K562 (cell line): ENCODE results near the gene TECPR1. TPM values are rescaled to one million over a fixed set of nuclear protein-coding genes. Genes with fewer than 3 reads are reported as not detected.

ENCODE experiments used
- ATAC-seq: fragments of 200-7000 bp; cut with Tn5 transposase; 3 replicates; pipeline ENCODE4 v1.9.1; 2020; ENCODE audit warnings: moderate library complexity
- BruUV-seq: library from RNA; stranded (reverse); fragments of 400-500 nt; replicated peaks from 2 replicates; lab custom pipeline; 2021; lab: Mats Ljungman, UMichigan
- CTCF ChIA-PET: fragments of 300-600 bp; formaldehyde crosslinking; extraction: SDS; loops from one replicate; lab custom pipeline; 2021; ENCODE audit warnings: low intra/inter-chr PET ratio; lab: Yijun Ruan, JAX
- POLR2A ChIA-PET: fragments of 300-600, 350-650 bp; sonication (Branson Sonifier 250); formaldehyde crosslinking; extraction: SDS; loops from one replicate; lab custom pipeline; 2021; ENCODE audit warnings: antibody characterized with exemption, inconsistent platforms; lab: Yijun Ruan, JAX
- DNase-seq, 4 experiments: peaks; one replicate each; pipeline versions ENCODE4 v3.0.0 to v3.0.0-alpha.2; 2011 to 2018; ENCODE audit warnings: low spot score in 3 of 4, mixed read lengths in 3 of 4; ENCODE audit errors: extremely low read depth in 1 of 4
- FAIRE-seq: peaks from 2 replicates; lab custom pipeline; 2011; peaks lifted over from hg19 to GRCh38; lab: Jason Lieb, UNC
- H2AFZ ChIP-seq: 2 replicates; pipeline ENCODE4 v1.6.0; 2011; ENCODE audit warnings: low read depth, low read length, control low read depth, inconsistent platforms
- H3K27ac ChIP-seq: fragments of 200-600 bp; 3 replicates; pipeline ENCODE4 v1.8.0; 2011; ENCODE audit warnings: low read depth, mild to moderate bottlenecking, control low read depth, inconsistent platforms, low read length, moderate library complexity, mixed read lengths; ENCODE audit errors: extremely low read depth
- H3K27me3 ChIP-seq, 2 experiments: fragments of 300-600 bp in 1 of 2; 2 replicates in 1 of 2; 3 replicates in 1 of 2; pipeline versions ENCODE4 v1.6.0 to v1.8.0; 2011; ENCODE audit warnings: inconsistent platforms in 2 of 2, low read length in 2 of 2, mild to moderate bottlenecking in 1 of 2, mixed read lengths in 1 of 2, moderate library complexity in 1 of 2; ENCODE audit not compliant: control insufficient read depth in 2 of 2, insufficient read depth in 2 of 2
- H3K36me3 ChIP-seq: fragments of 300-600 bp; 3 replicates; pipeline ENCODE4 v1.8.0; 2011; ENCODE audit warnings: mild to moderate bottlenecking, low read length, inconsistent platforms; ENCODE audit not compliant: control insufficient read depth, insufficient read depth
- H3K4me1 ChIP-seq, 2 experiments: fragments of 200-600 bp in 1 of 2; replicated peaks in 1 of 2; 2 replicates in 1 of 2; 3 replicates in 1 of 2; pipeline versions ENCODE4 v1.5.1 to v1.8.0; 2011; ENCODE audit warnings: inconsistent platforms in 2 of 2, low read length in 2 of 2, mild to moderate bottlenecking in 1 of 2, mixed read lengths in 1 of 2, moderate library complexity in 1 of 2; ENCODE audit not compliant: control insufficient read depth in 2 of 2, insufficient read depth in 2 of 2
- H3K4me2 ChIP-seq: 2 replicates; pipeline ENCODE4 v1.6.1; 2011; ENCODE audit warnings: low read length, control low read depth, inconsistent platforms, mixed read lengths; ENCODE audit not compliant: insufficient read depth
- H3K4me3 ChIP-seq: fragments of 200-600 bp; sonication (generic), shearing (Covaris generic); 2 replicates; pipeline ENCODE4 v1.5.1; 2016; ENCODE audit warnings: control low read depth, inconsistent platforms
- H3K79me2 ChIP-seq: fragments of 200-600 bp; 3 replicates; pipeline ENCODE4 v1.8.0; 2011; ENCODE audit warnings: low read length, inconsistent platforms; ENCODE audit not compliant: control insufficient read depth, insufficient read depth
- H3K9ac ChIP-seq, 2 experiments: 2 replicates each; pipeline versions ENCODE4 v1.6.0 to v1.6.1; 2011; ENCODE audit warnings: low read depth in 2 of 2, low read length in 2 of 2, control low read depth in 1 of 2, inconsistent platforms in 1 of 2, mild to moderate bottlenecking in 1 of 2, mixed read lengths in 1 of 2; ENCODE audit not compliant: insufficient read depth in 1 of 2
- H3K9me1 ChIP-seq: one replicate; pipeline ENCODE4 v1.6.0; 2011; ENCODE audit warnings: inconsistent platforms, mild to moderate bottlenecking, low read length, moderate library complexity; ENCODE audit not compliant: control insufficient read depth, insufficient read depth
- H3K9me3 ChIP-seq: replicated peaks from 2 replicates; pipeline ENCODE4 v1.5.1; 2011; ENCODE audit warnings: low read depth, low read length, inconsistent platforms; ENCODE audit not compliant: control insufficient read depth, insufficient read depth
- H4K20me1 ChIP-seq: replicated peaks from 2 replicates; pipeline ENCODE4 v1.6.1; 2011; ENCODE audit warnings: low read length, inconsistent platforms, mixed read lengths; ENCODE audit not compliant: control insufficient read depth, insufficient read depth
- HDAC6 ChIP-seq: IDR thresholded peaks from 2 replicates; pipeline ENCODE4 v1.6.1; 2012; ENCODE audit warnings: low read depth, mild to moderate bottlenecking, control low read depth, inconsistent platforms, low read length, moderate library complexity
- NR0B1 ChIP-seq: fragments of 450-650 bp; IDR thresholded peaks from one replicate; pipeline ENCODE4 v1.6.1; 2018; ENCODE audit warnings: mild to moderate bottlenecking, moderate library complexity; ENCODE audit not compliant: partially characterized antibody
- PREB ChIP-seq: sonication (generic); formaldehyde crosslinking; IDR thresholded peaks from 2 replicates; pipeline ENCODE4 v1.8.1; 2023; ENCODE audit warnings: mild to moderate bottlenecking, missing genetic modification reagents
- PTRF ChIP-seq: fragments of 450-650 bp; IDR thresholded peaks from 2 replicates; pipeline ENCODE4 v1.6.1; 2016; ENCODE audit warnings: mild to moderate bottlenecking, missing genetic modification characterization, missing compliant biosample characterization
- RCOR1 ChIP-seq, 2 experiments: IDR thresholded peaks; 2 replicates each; pipeline ENCODE4 v1.6.1; 2012; ENCODE audit warnings: low read depth in 2 of 2, low read length in 2 of 2, borderline replicate concordance in 1 of 2, improper control_type of control experiment in 1 of 2
- SIX5 ChIP-seq, 2 experiments: IDR thresholded peaks; 2 replicates each; pipeline ENCODE4 v1.6.1; 2011; ENCODE audit warnings: low read length in 2 of 2, borderline replicate concordance in 1 of 2, low read depth in 1 of 2, mild to moderate bottlenecking in 1 of 2, moderate library complexity in 1 of 2; ENCODE audit not compliant: insufficient read depth in 1 of 2
- SMARCA4 ChIP-seq: fragments of 450-650 bp; IDR thresholded peaks from 2 replicates; pipeline ENCODE4 v1.6.1; 2016
- SMC3 ChIP-seq: conservative IDR thresholded peaks from 2 replicates; pipeline ENCODE4 v1.6.1; 2011; ENCODE audit warnings: low read depth, low read length, improper control_type of control experiment; ENCODE audit not compliant: insufficient read depth
- ZNF445 ChIP-seq: fragments of 250-450 bp; sonication (Bioruptor Pico); IDR thresholded peaks from 2 replicates; pipeline ENCODE4 v1.4.0; 2020; ENCODE audit warnings: low read depth, mild to moderate bottlenecking, moderate library complexity
- ZNF639 ChIP-seq, 2 experiments: fragments of 200-800 bp in 1 of 2; sonication (Bioruptor generic) in 1 of 2; sonication (generic) in 1 of 2; formaldehyde crosslinking in 1 of 2; IDR thresholded peaks in 1 of 2; conservative IDR thresholded peaks in 1 of 2; 2 replicates each; pipeline versions ENCODE4 v1.5.0 to v1.6.1; 2016 to 2020; ENCODE audit warnings: missing compliant biosample characterization in 1 of 2, missing genetic modification characterization in 1 of 2, missing genetic modification reagents in 1 of 2
- ZNF79 ChIP-seq: fragments of 250-450 bp; sonication (Bioruptor Pico); IDR thresholded peaks from 2 replicates; pipeline ENCODE4 v1.4.0; 2020; ENCODE audit warnings: low read depth, mild to moderate bottlenecking, moderate library complexity
- WGBS: fragments of 100-300 bp; shearing (Covaris generic); methylation state at CpG from one replicate; pipeline ENCODE4 v1.1.6; 2016; ENCODE audit warnings: low coverage, mixed read lengths; ENCODE audit not compliant: insufficient coverage; ENCODE audit errors: missing lambda C conversion rate; 5-methylcytosine and 5-hydroxymethylcytosine counted together
- in situ Hi-C: fragments of 300-500 bp; cut with MboI; formaldehyde crosslinking; loops from 4 replicates; pipeline ENCODE4 v1.15.0; 2018; ENCODE audit warnings: inconsistent platforms, mixed read lengths
- intact Hi-C: fragments of 100-400 bp; cut with micrococcal nuclease; formaldehyde crosslinking; loops from 2 replicates; pipeline ENCODE4 v1.14.2; 2022
- polyA plus RNA-seq, 8 experiments: library from polyadenylated mRNA; depleted of rRNA in 4 of 8; stranded (reverse) in 5 of 8; unstranded in 3 of 8; fragments of >200 nt; fragmentation: Nextera tagmentation in 2 of 8; fragmentation: Illumina TruSeq in 1 of 8; extraction: Ambion mirVana in 2 of 8; extraction: Trizol in 1 of 8; gene quantifications; 2 replicates each; pipeline versions ENCODE4 v1.2.1 to v1.2.3, GENCODE V29; 2011 to 2014; ENCODE audit warnings: inconsistent platforms in 1 of 8, missing spikeins in 1 of 8
- total RNA-seq, 7 experiments: library from RNA; depleted of rRNA in 6 of 7; stranded (reverse); fragments of >200 nt in 6 of 7; fragmentation: Illumina TruSeq in 2 of 7; extraction: Trizol in 2 of 7; gene quantifications; 2 replicates each; pipeline versions ENCODE4 v1.2.1 to v1.2.3, GENCODE V29; 2011 to 2021; ENCODE audit warnings: low replicate concordance in 1 of 7

TECPR1 gene
- total and polyA plus RNA-seq, 9 of the 15 experiments (the other 6 are each of a cell fraction or from before 2014, with no cell fraction given), result 0.17 to 15.0 (median 2.2) TPM

- no peak for TF ChIP-seq PTRF (tag)
These were observed 816 bp downstream of the TECPR1 start (continued) for GRCh38 chr7:98251231-98251600.

GRCh38 chr7:98250789-98251188 is 1.2 kb downstream of the TECPR1 start:
- in situ Hi-C loops, result no loop called here
- Histone ChIP-seq H3K27me3 (no peaks in the 10 kb centered on the region), H3K27ac (peak overlapping the region; percentile 46; the same call in 2 of the 3 replicates), H3K9ac (peak overlapping the region in 1 of 2 experiments; percentile 68; a peak in 3 of 4 replicates), H2AFZ (peak overlapping the region; percentile 58; the same call in 1 of the 2 replicates), H3K36me3 (no peaks in the 10 kb centered on the region), H3K79me2 (peaks cover 21% of the 10 kb centered on the region), H3K9me1 (no peaks in the 10 kb centered on the region), H3K4me1 (peaks cover 10 to 25% of the 10 kb centered on the region in 2 experiments; a peak in 4 of 5 replicates), H3K4me3 (peak overlapping the region; percentile 87), H3K4me2 (peak overlapping the region; percentile 91), H4K20me1 (no peaks in the 10 kb centered on the region), H3K9me3 (no peaks in the 10 kb centered on the region)
- TSS peak; percentile 67 for BruUV-seq
- WGBS, result 8% methylated on average over 1 of the region's 3 CpGs
- intact Hi-C loops, result no loop called here
- peak; percentile 25 for ATAC-seq
- ChIA-PET CTCF (no interaction called here), POLR2A (interaction anchor here (0.7 kb wide), 1 partner anchor 150 kb away, joined by 4 read pairs; the partner anchor contains the start of gene BAIAP2L1)
- no peak for FAIRE-seq
- DNase-seq, result peak in 3 of 4 experiments; percentile 13 to 54 (median 40)
- TF ChIP-seq SMC3 (no peak), ZNF639 (CRISPR knock-in tag; conservative IDR thresholded peaks at IDR 0.05 in 1 of 2, IDR thresholded peaks at IDR 0.05 in 1 of 2) (no peak), ZNF79 (CRISPR knock-in tag) (no peak), NR0B1 (no peak), SIX5 (IDR thresholded peaks at IDR 0.05; ENCODE audit: borderline replicate concordance in 1 of 2, insufficient read depth in 1 of 2, low read depth in 1 of 2, low read length in 2 of 2) (no peak), PREB (CRISPR knock-in tag) (no peak), ZNF445 (no peak), HDAC6 (no peak), RCOR1 (IDR thresholded peaks at IDR 0.05; ENCODE audit: borderline replicate concordance in 1 of 2, low read depth in 2 of 2, low read length in 2 of 2) (no peak), SMARCA4 (no peak)
